Medulla oblongata (tissue), 1 donor: ENCODE measurements around the gene KIF13A.
"Not testable (repeated sequence)": the region's sequence is repeated elsewhere in the genome, so short reads cannot be mapped to it uniquely, and the experiment has no call there.

ENCODE experiments used
- DNase-seq: peaks from one replicate; pipeline ENCODE4 v3.0.0-alpha.2; 2015; ENCODE audit errors: extremely low spot score

The KIF13A gene

GRCh38 chr6:17871189-17871519 is 116.3 kb downstream of the KIF13A start:
- DNase-seq = no peak

GRCh38 chr6:17870300-17871188 is 116.9 kb downstream of the KIF13A start:
- no peak for DNase-seq

- peak; percentile 29 for DNase-seq
Measured at GRCh38 chr6:17869753-17870050, 117.7 kb downstream of the KIF13A start.

GRCh38 chr6:17869010-17869752 is 118.3 kb downstream of the KIF13A start:
- peak; percentile 73 for DNase-seq

GRCh38 chr6:17867880-17868279 is 119.6 kb downstream of the KIF13A start:
- peak; percentile 25 for DNase-seq

- DNase-seq = peak; percentile 86
Measured at GRCh38 chr6:17866876-17867444, 120.5 kb downstream of the KIF13A start.

- DNase-seq = peak; percentile 70
Measured at GRCh38 chr6:17865798-17866725, 121.4 kb downstream of the KIF13A start.

GRCh38 chr6:17865243-17865642 is 122.2 kb downstream of the KIF13A start:
- no peak for DNase-seq

GRCh38 chr6:17863901-17864754 is 123.3 kb downstream of the KIF13A start:
- DNase-seq = peak; percentile 74

GRCh38 chr6:17861361-17861760 is 126.1 kb downstream of the KIF13A start:
- DNase-seq = peak; percentile 39

- DNase-seq = no peak
Measured at GRCh38 chr6:17859846-17860245, 127.6 kb downstream of the KIF13A start.

- DNase-seq = no peak
Measured at GRCh38 chr6:17858584-17858983, 128.9 kb downstream of the KIF13A start.

GRCh38 chr6:17857188-17857587 is 130.2 kb downstream of the KIF13A start:
- DNase-seq = not testable (repeated sequence)

GRCh38 chr6:17856306-17856705 is 131.1 kb downstream of the KIF13A start:
- DNase-seq = no peak

GRCh38 chr6:17855381-17855780 is 132.1 kb downstream of the KIF13A start:
- DNase-seq = no peak

GRCh38 chr6:17853533-17853932 is 133.9 kb downstream of the KIF13A start:
- no peak for DNase-seq

GRCh38 chr6:17851720-17852161 is 135.7 kb downstream of the KIF13A start:
- DNase-seq = no peak

GRCh38 chr6:17851001-17851719 is 136.3 kb downstream of the KIF13A start:
- DNase-seq = peak; percentile 21

GRCh38 chr6:17850281-17850680 is 137.2 kb downstream of the KIF13A start:
- no peak for DNase-seq

GRCh38 chr6:17847203-17847760 is 140.2 kb downstream of the KIF13A start:
- no peak for DNase-seq
